Endodermal cell (in vitro differentiated cells): Measurements from ENCODE around the gene CENPP. TPM values are rescaled to one million over a fixed set of nuclear protein-coding genes. Genes with fewer than 3 reads are reported as not detected.

ENCODE experiments used
- DNase-seq: peaks from one replicate; pipeline ENCODE4 v3.0.0-alpha.2; 2017
- H3K27ac ChIP-seq: 2 replicates; pipeline ENCODE4 v1.5.1; 2013; ENCODE audit warnings: mild to moderate bottlenecking, low read depth, low read length, moderate library complexity
- H3K27me3 ChIP-seq: 2 replicates; pipeline ENCODE4 v1.6.1; 2013; ENCODE audit warnings: mild to moderate bottlenecking, low read length, moderate library complexity; ENCODE audit not compliant: insufficient read depth, control insufficient read depth, poor library complexity, severe bottlenecking
- H3K36me3 ChIP-seq: 2 replicates; pipeline ENCODE4 v1.7.0; 2013; ENCODE audit warnings: mild to moderate bottlenecking, low read length, moderate library complexity; ENCODE audit not compliant: control insufficient read depth, insufficient read depth
- H3K4me1 ChIP-seq: one replicate; pipeline ENCODE4 v1.7.0; 2013; ENCODE audit warnings: low read length; ENCODE audit not compliant: control insufficient read depth, insufficient read depth
- H3K4me3 ChIP-seq: 2 replicates; pipeline ENCODE4 v1.5.1; 2013; ENCODE audit warnings: mild to moderate bottlenecking, low read length, moderate library complexity
- H3K9ac ChIP-seq: 2 replicates; pipeline ENCODE4 v1.6.1; 2013; ENCODE audit warnings: mild to moderate bottlenecking, low read length, moderate library complexity; ENCODE audit not compliant: poor library complexity, severe bottlenecking; ENCODE audit errors: extremely low read depth
- H3K9me3 ChIP-seq: 2 replicates; pipeline ENCODE4 v1.6.1; 2013; ENCODE audit warnings: mild to moderate bottlenecking, low read length, moderate library complexity; ENCODE audit not compliant: control insufficient read depth
- H3K27ac Mint-ChIP-seq: 2 replicates; pipeline ENCODE4 v1.8.0; 2020; ENCODE audit warnings: mixed read lengths
- H3K27me3 Mint-ChIP-seq: 2 replicates; pipeline ENCODE4 v1.8.0; 2021; ENCODE audit warnings: mild to moderate bottlenecking, mixed read lengths; ENCODE audit not compliant: insufficient read depth
- H3K36me3 Mint-ChIP-seq: 2 replicates; pipeline ENCODE4 v1.8.0; 2020; ENCODE audit warnings: low read depth, mixed read lengths
- H3K4me1 Mint-ChIP-seq: 2 replicates; pipeline ENCODE4 v1.8.0; 2020; ENCODE audit warnings: mixed read lengths
- H3K4me3 Mint-ChIP-seq: 2 replicates; pipeline ENCODE4 v1.8.0; 2020; ENCODE audit warnings: mild to moderate bottlenecking, moderate library complexity, mixed read lengths
- H3K9me3 Mint-ChIP-seq: 2 replicates; pipeline ENCODE4 v1.8.0; 2020; ENCODE audit warnings: mild to moderate bottlenecking, mixed read lengths
- WGBS, 2 experiments: methylation state at CpG; one replicate each; pipeline versions ENCODE4 v1.1.5 to v1.1.7; 2013; ENCODE audit warnings: missing lambda C conversion rate in 2 of 2, mixed read lengths in 1 of 2; ENCODE audit not compliant: insufficient coverage in 1 of 2, insufficient read length in 1 of 2; 5-methylcytosine and 5-hydroxymethylcytosine counted together
- total RNA-seq, 2 donors: library from RNA; stranded (reverse); fragmentation: NEBNext Ultra II Directional in 1 of 2; extraction: Animal tissue kit (Norgen Biotek cat#: 25700) in 1 of 2; gene quantifications; 2 replicates in 1 of 2; 3 replicates in 1 of 2; pipeline ENCODE4 v1.2.1, GENCODE V29; 2021
- TF ChIP-seq, protein P1 (sequence below): fragments of 200-600 bp; sonication (generic); conservative IDR thresholded peaks from 2 replicates; pipeline ENCODE4 v1.5.0; 2021; ENCODE audit warnings: antibody characterized with exemption, mild to moderate bottlenecking

CENPP gene
- total RNA-seq, 2 donors from 2014 or later: 8.2 to 9.2 TPM

DNA sequence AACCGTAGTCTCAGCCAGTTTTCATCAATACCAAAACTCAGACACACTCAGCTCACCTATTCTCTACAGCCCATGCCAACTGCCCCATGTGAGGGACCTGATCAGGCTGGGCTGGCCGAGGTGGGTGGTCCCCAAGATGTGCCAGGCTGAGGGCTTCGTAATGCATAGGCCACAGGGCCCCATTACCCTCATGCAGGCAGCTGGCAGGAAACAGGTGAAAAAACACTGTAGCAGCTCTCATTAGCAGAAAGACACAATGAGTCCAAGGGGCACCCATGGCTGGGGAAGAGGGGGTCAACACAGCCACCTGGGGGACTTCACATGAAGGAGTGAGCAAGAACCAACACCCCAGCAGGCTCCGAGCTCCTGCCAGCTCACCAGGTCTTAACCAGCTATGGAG, 336.0 kb downstream of the CENPP start:
- Mint-ChIP-seq H3K9me3 (no peaks in the 10 kb centered on the region), H3K27me3 (no peaks in the 10 kb centered on the region), H3K4me3 (no peak overlapping the region), H3K36me3 (peaks cover 11% of the 10 kb centered on the region), H3K27ac (peak overlapping the region; percentile 2), H3K4me1 (peaks cover 12% of the 10 kb centered on the region)
- no peaks in the 10 kb centered on the region for H3K4me1 ChIP-seq
- TF ChIP-seq, protein P1, sequence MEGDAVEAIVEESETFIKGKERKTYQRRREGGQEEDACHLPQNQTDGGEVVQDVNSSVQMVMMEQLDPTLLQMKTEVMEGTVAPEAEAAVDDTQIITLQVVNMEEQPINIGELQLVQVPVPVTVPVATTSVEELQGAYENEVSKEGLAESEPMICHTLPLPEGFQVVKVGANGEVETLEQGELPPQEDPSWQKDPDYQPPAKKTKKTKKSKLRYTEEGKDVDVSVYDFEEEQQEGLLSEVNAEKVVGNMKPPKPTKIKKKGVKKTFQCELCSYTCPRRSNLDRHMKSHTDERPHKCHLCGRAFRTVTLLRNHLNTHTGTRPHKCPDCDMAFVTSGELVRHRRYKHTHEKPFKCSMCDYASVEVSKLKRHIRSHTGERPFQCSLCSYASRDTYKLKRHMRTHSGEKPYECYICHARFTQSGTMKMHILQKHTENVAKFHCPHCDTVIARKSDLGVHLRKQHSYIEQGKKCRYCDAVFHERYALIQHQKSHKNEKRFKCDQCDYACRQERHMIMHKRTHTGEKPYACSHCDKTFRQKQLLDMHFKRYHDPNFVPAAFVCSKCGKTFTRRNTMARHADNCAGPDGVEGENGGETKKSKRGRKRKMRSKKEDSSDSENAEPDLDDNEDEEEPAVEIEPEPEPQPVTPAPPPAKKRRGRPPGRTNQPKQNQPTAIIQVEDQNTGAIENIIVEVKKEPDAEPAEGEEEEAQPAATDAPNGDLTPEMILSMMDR: no peak
- no peak overlapping the region for H3K9ac ChIP-seq
- WGBS, 2 experiments: 89 to 100% methylated on average over 1 to 4 of the region's 4 CpGs
- no peaks in the 10 kb centered on the region for H3K27me3 ChIP-seq
- H3K27ac ChIP-seq: no peak overlapping the region
- no peak for DNase-seq
- no peak overlapping the region for H3K4me3 ChIP-seq
- H3K36me3 ChIP-seq: peaks cover 8% of the 10 kb centered on the region
- no peaks in the 10 kb centered on the region for H3K9me3 ChIP-seq

DNA sequence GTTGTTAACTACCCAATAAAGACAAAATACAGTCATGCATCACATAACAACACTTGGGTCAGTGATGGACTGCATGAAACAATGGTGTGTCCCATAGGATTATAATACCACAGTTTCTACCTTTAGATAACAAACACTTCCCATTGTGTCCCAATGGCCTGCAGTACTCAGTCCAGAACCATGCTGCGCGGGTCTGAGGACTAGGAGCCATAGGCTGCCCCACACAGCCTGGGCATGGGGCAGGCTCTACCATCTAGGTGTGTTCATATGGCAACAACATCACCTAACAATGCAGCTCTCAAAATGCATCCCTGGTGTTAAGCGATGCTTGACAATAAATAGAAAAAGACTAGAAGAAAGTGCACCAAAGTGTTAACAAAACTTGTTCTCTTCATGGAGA, 337.4 kb downstream of the CENPP start:
- Histone ChIP-seq H3K9ac (no peak overlapping the region), H3K9me3 (no peaks in the 10 kb centered on the region), H3K36me3 (peaks cover 4% of the 10 kb centered on the region), H3K27me3 (no peaks in the 10 kb centered on the region), H3K4me1 (no peaks in the 10 kb centered on the region), H3K27ac (no peak overlapping the region), H3K4me3 (no peak overlapping the region)
- Mint-ChIP-seq H3K4me1 (peaks cover 12% of the 10 kb centered on the region), H3K4me3 (no peak overlapping the region), H3K9me3 (no peaks in the 10 kb centered on the region), H3K27ac (no peak overlapping the region), H3K27me3 (no peaks in the 10 kb centered on the region), H3K36me3 (peaks cover 6% of the 10 kb centered on the region)
- TF ChIP-seq, protein P1: no peak
- DNase-seq: no peak
- WGBS, 2 experiments: 92 to 98% methylated on average over 2 to 3 of the region's 3 CpGs

DNA sequence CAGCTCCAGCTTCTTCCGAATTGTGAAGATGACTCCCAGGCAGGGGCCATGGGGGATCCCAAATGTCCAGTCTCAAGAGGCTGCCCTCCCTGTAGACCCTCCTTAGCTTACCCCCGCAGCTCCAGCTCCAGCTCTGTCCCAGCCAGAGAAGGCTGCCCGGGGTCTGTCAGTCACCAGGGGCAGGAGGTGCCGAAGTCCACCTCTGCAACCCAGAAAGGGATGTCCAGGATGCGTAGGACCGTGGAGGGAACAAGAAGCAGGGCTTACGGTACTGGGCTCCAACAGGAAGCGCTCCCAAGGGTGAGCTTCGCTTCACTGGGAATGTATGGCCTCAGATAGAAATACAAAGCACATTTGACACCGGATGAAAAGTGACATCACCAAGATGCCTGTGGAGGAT, 338.2 kb downstream of the CENPP start:
- H3K9me3 Mint-ChIP-seq: no peaks in the 10 kb centered on the region
- Histone ChIP-seq H3K27me3 (no peaks in the 10 kb centered on the region), H3K4me1 (no peaks in the 10 kb centered on the region)

More for the DNA sequence above, 338.2 kb downstream of the CENPP start:
- H3K9me3 ChIP-seq: no peaks in the 10 kb centered on the region
- 94% methylated on average over 10 of the region's 10 CpGs for WGBS, 2 experiments
- TF ChIP-seq, protein P1: no peak
- H3K36me3 Mint-ChIP-seq: peaks cover 4% of the 10 kb centered on the region
- peaks cover 14% of the 10 kb centered on the region for H3K4me1 Mint-ChIP-seq
- H3K36me3 ChIP-seq: no peaks in the 10 kb centered on the region
- H3K9ac ChIP-seq: no peak overlapping the region
- H3K27ac Mint-ChIP-seq: no peak overlapping the region
- H3K4me3 Mint-ChIP-seq: no peak overlapping the region
- no peak for DNase-seq
- H3K27ac ChIP-seq: no peak overlapping the region
- H3K4me3 ChIP-seq: no peak overlapping the region
- H3K27me3 Mint-ChIP-seq: no peaks in the 10 kb centered on the region
